ENCODE measurements around the gene LEFTY1. TPM values are rescaled to one million over a fixed set of nuclear protein-coding genes. Genes with fewer than 3 reads are reported as not detected.

Gene LEFTY1
- total RNA-seq, 1 donor from 2014 or later: not detected

- peaks cover 30% of the 10 kb centered on the region for H3K36me3 Mint-ChIP-seq (ENCODE audit: low read depth)
Observed at GRCh38 chr1:225880222-225880588, 8.7 kb downstream of the LEFTY1 start.

DNA sequence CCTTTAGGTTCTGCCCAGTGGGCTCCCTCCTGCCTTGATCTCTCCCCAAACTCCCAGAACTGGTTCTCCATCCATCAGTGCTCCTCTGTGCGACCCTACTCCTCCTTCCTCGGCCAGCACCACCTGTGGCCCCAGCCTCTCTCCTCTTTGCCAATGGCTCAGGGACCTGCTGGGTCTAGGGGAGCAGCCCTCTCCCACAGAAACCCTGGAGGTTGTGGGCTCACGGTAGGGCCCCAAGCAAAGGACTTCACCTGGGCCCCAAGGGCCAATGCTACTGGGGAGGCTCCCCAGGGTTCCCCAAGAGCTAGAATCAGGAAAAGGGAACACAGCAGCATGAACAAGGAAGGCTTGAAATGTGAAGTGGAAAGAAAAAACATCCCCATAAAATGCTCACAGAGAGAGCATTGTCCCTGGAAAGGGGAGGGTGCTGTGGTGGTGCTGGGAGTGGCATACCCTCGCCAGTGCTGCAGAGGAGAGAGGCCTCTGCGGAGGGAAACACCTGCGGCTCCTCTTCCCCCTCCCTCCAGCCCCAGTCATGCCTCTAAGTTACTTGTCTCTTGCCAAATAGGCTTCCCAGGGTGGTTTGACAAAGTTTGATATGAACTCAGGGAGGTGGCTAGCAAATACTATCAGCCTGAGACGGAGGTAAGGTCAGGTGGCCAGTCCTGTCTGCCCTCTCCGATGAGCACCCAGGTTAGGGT lies 9.3 kb downstream of the LEFTY1 start:
- H3K27me3 Mint-ChIP-seq: peaks cover 8% of the 10 kb centered on the region
- H3K4me1 Mint-ChIP-seq: peaks cover 59% of the 10 kb centered on the region
- intact Hi-C loops (cut with micrococcal nuclease): loop anchor here (5.0 kb wide), 1 partner anchor 67 kb away; the partner anchor contains the start of gene EPHX1
- H3K36me3 Mint-ChIP-seq (ENCODE audit: low read depth): peaks cover 31% of the 10 kb centered on the region
- peak overlapping the region; percentile 85 for H3K4me3 Mint-ChIP-seq
- peak; percentile 65 for DNase-seq
- H3K9me3 Mint-ChIP-seq: no peaks in the 10 kb centered on the region
- H3K27ac Mint-ChIP-seq: peak overlapping the region; percentile 68

More at GRCh38 chr1:225880222-225880588, 8.7 kb downstream of the LEFTY1 start:
- Mint-ChIP-seq H3K9me3 (no peaks in the 10 kb centered on the region), H3K27ac (peak overlapping the region; percentile 64), H3K4me1 (peaks cover 58% of the 10 kb centered on the region), H3K4me3 (peak overlapping the region; percentile 85), H3K27me3 (peaks cover 8% of the 10 kb centered on the region)
- no peak for DNase-seq
- intact Hi-C loops (cut with micrococcal nuclease): loop anchor here (5.0 kb wide), 1 partner anchor 68 kb away; the partner anchor contains the start of gene EPHX1

- H3K9me3 Mint-ChIP-seq: no peaks in the 10 kb centered on the region
- peaks cover 39% of the 10 kb centered on the region for H3K36me3 Mint-ChIP-seq (ENCODE audit: low read depth)
- DNase-seq: no peak
- H3K4me1 Mint-ChIP-seq: peaks cover 58% of the 10 kb centered on the region
- no peak overlapping the region for H3K4me3 Mint-ChIP-seq
- intact Hi-C loops (cut with micrococcal nuclease): no loop called here
- no peak overlapping the region for H3K27ac Mint-ChIP-seq
- H3K27me3 Mint-ChIP-seq: no peaks in the 10 kb centered on the region
Observed at GRCh38 chr1:225878282-225878681, 10.7 kb downstream of the LEFTY1 start.

GRCh38 chr1:225877580-225877979 lies 11.4 kb downstream of the LEFTY1 start:
- Mint-ChIP-seq H3K9me3 (no peaks in the 10 kb centered on the region), H3K4me3 (no peak overlapping the region), H3K27ac (no peak overlapping the region), H3K4me1 (peaks cover 56% of the 10 kb centered on the region), H3K27me3 (no peaks in the 10 kb centered on the region), H3K36me3 (ENCODE audit: low read depth) (peaks cover 42% of the 10 kb centered on the region)
- peak; percentile 78 for DNase-seq
- intact Hi-C loops (cut with micrococcal nuclease): no loop called here

GRCh38 chr1:225876900-225877510 lies 11.9 kb downstream of the LEFTY1 start:
- Mint-ChIP-seq H3K9me3 (no peaks in the 10 kb centered on the region), H3K36me3 (ENCODE audit: low read depth) (peaks cover 43% of the 10 kb centered on the region), H3K27ac (no peak overlapping the region), H3K27me3 (no peaks in the 10 kb centered on the region), H3K4me3 (no peak overlapping the region), H3K4me1 (peaks cover 56% of the 10 kb centered on the region)
- no peak for DNase-seq
- intact Hi-C loops (cut with micrococcal nuclease): no loop called here

- H3K36me3 Mint-ChIP-seq (ENCODE audit: low read depth): peaks cover 61% of the 10 kb centered on the region
- no peak for DNase-seq
- no peaks in the 10 kb centered on the region for H3K27me3 Mint-ChIP-seq
- no peak overlapping the region for H3K4me3 Mint-ChIP-seq
- intact Hi-C loops (cut with micrococcal nuclease): no loop called here
- no peaks in the 10 kb centered on the region for H3K9me3 Mint-ChIP-seq
- H3K27ac Mint-ChIP-seq: no peak overlapping the region
- H3K4me1 Mint-ChIP-seq: peaks cover 46% of the 10 kb centered on the region
Observed at GRCh38 chr1:225875044-225875815, 13.7 kb downstream of the LEFTY1 start.

DNA sequence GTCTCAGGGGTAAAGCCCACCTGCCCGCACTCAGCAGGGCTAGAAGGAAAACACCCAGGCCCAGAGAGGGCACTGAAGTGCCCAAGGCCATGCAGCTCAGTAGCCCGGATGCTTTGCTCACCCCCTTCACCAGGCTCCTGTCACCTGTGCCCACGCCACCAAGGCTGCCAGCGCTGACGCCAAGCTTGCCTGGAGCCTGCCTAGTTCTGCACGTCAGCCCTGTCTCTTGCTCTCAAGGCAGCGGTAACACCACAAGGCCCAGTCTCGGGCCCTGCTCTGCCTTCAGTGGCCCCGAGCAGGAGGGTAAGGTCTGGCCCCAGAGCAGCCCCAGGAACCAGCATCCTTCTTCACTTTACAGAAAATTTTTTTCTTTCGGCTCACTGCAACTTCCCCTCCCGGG lies 14.5 kb downstream of the LEFTY1 start:
- intact Hi-C loops (cut with micrococcal nuclease): no loop called here
- Mint-ChIP-seq H3K9me3 (no peaks in the 10 kb centered on the region), H3K36me3 (ENCODE audit: low read depth) (peaks cover 58% of the 10 kb centered on the region), H3K27me3 (no peaks in the 10 kb centered on the region), H3K4me1 (peaks cover 38% of the 10 kb centered on the region), H3K4me3 (no peak overlapping the region), H3K27ac (no peak overlapping the region)
- no peak for DNase-seq

- intact Hi-C loops (cut with micrococcal nuclease): no loop called here
- H3K4me1 Mint-ChIP-seq: peaks cover 28% of the 10 kb centered on the region
Observed at GRCh38 chr1:225873281-225873850, 15.6 kb downstream of the LEFTY1 start.

GRCh38 chr1:225872075-225872430 lies 16.9 kb downstream of the LEFTY1 start:
- H3K4me3 Mint-ChIP-seq: no peak overlapping the region
- H3K9me3 Mint-ChIP-seq: no peaks in the 10 kb centered on the region
- no peaks in the 10 kb centered on the region for H3K27me3 Mint-ChIP-seq
- intact Hi-C loops (cut with micrococcal nuclease): no loop called here
- DNase-seq: no peak
- H3K27ac Mint-ChIP-seq: no peak overlapping the region
- peaks cover 31% of the 10 kb centered on the region for H3K4me1 Mint-ChIP-seq
- peaks cover 64% of the 10 kb centered on the region for H3K36me3 Mint-ChIP-seq (ENCODE audit: low read depth)

More at GRCh38 chr1:225873281-225873850, 15.6 kb downstream of the LEFTY1 start:
- no peak overlapping the region for H3K4me3 Mint-ChIP-seq
- no peaks in the 10 kb centered on the region for H3K9me3 Mint-ChIP-seq
- no peaks in the 10 kb centered on the region for H3K27me3 Mint-ChIP-seq
- H3K27ac Mint-ChIP-seq: no peak overlapping the region
- no peak for DNase-seq
- peaks cover 59% of the 10 kb centered on the region for H3K36me3 Mint-ChIP-seq (ENCODE audit: low read depth)

DNA sequence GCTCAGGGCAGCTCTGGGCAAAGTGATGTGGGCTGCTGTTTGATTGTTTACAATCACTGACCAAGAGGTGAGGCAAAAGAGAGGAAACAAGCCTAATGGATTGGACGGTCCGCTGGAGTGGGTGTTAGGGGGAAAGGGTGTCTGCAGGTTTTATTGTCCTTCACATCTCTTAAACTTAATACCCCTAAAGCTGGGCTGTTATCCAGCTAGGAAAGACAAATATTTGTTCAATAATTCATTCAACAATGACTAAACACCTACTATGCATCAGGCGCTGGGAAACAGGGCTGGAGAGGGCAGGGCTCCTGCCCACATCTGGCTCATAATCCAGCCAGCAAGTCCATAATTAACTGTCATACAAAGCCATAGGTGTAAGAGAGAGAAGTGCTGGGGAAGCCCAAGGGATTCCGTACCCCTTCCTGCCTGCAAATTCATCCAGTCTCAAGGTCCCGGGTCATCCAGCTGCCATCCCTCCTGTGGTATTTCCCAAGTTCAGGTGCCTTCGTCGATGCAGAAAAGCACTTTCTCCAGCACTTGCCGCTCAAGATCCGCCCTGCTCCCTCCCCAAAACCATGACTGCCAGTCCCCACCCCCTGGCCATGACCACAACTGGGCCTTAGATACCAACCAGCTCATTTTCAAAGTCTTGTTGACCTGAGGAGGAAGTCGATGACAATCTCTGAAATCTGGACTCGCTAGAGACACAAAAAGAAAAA lies 17.4 kb downstream of the LEFTY1 start:
- no peak for DNase-seq
- Mint-ChIP-seq H3K9me3 (no peaks in the 10 kb centered on the region), H3K27ac (no peak overlapping the region), H3K36me3 (ENCODE audit: low read depth) (peaks cover 65% of the 10 kb centered on the region), H3K4me3 (no peak overlapping the region), H3K4me1 (peaks cover 33% of the 10 kb centered on the region), H3K27me3 (no peaks in the 10 kb centered on the region)
- intact Hi-C loops (cut with micrococcal nuclease): no loop called here

GRCh38 chr1:225870911-225871310 lies 18.0 kb downstream of the LEFTY1 start:
- H3K9me3 Mint-ChIP-seq: no peaks in the 10 kb centered on the region
- no peak overlapping the region for H3K4me3 Mint-ChIP-seq
- peaks cover 65% of the 10 kb centered on the region for H3K36me3 Mint-ChIP-seq (ENCODE audit: low read depth)
- no peak for DNase-seq
- H3K4me1 Mint-ChIP-seq: peaks cover 33% of the 10 kb centered on the region
- H3K27me3 Mint-ChIP-seq: no peaks in the 10 kb centered on the region
- intact Hi-C loops (cut with micrococcal nuclease): no loop called here
- no peak overlapping the region for H3K27ac Mint-ChIP-seq

GRCh38 chr1:225868631-225869330 lies 20.2 kb downstream of the LEFTY1 start:
- Mint-ChIP-seq H3K9me3 (no peaks in the 10 kb centered on the region), H3K27ac (no peak overlapping the region), H3K36me3 (ENCODE audit: low read depth) (peaks cover 71% of the 10 kb centered on the region), H3K4me1 (peaks cover 35% of the 10 kb centered on the region), H3K27me3 (no peaks in the 10 kb centered on the region), H3K4me3 (no peak overlapping the region)
- intact Hi-C loops (cut with micrococcal nuclease): loop anchor here (5.0 kb wide), 1 partner anchor 56 kb away; the partner anchor contains the start of gene EPHX1
- no peak for DNase-seq

DNA sequence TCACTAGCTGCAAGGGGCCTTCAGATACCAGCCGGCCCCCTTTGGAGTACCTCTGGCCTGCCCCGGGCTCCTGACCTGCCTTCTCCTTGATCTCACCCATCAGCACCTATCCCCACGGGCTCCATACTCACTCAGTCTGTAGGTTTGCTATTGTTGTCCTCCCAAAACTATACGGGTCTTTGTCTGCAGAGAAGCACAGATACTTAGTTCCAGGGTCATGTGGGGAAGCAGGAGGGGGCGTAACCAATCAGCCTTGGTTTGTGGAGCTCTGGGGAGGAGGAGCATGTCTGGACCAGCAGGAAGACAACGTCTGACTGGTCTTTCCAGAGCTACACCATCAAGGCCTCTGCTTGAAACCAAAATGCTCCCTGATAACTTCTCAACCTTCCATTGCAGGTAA lies 22.0 kb downstream of the LEFTY1 start:
- Mint-ChIP-seq H3K27ac (no peak overlapping the region), H3K9me3 (no peaks in the 10 kb centered on the region), H3K36me3 (ENCODE audit: low read depth) (peaks cover 70% of the 10 kb centered on the region), H3K4me1 (peaks cover 34% of the 10 kb centered on the region), H3K27me3 (no peaks in the 10 kb centered on the region), H3K4me3 (peak overlapping the region; percentile 27)
- no peak for DNase-seq
- intact Hi-C loops (cut with micrococcal nuclease): loop anchor here (1.0 to 5.0 kb wide), 6 partner anchors 14 to 132 kb away; partner anchors contain the start of genes EPHX1, PYCR2, SDE2 and SRP9
